PFSK-1 (cell line): ENCODE results near the gene UNC45A.

Experiments
- FOXP2 ChIP-seq: optimal IDR thresholded peaks from 2 replicates; pipeline ENCODE3; 2011; ENCODE audit warnings: borderline replicate concordance, control low read depth, inconsistent platforms; ENCODE audit not compliant: insufficient read depth; ENCODE audit errors: extremely low read length, extremely low read depth
- POLR2AphosphoS5 ChIP-seq: IDR thresholded peaks from 2 replicates; pipeline ENCODE4 v1.6.1; 2012; ENCODE audit warnings: low read depth, mild to moderate bottlenecking, control low read depth, low read length, moderate library complexity
- SIN3A ChIP-seq: IDR thresholded peaks from 2 replicates; pipeline ENCODE4 v1.6.1; 2012; ENCODE audit warnings: mild to moderate bottlenecking, low read length, moderate library complexity, borderline replicate concordance; ENCODE audit not compliant: insufficient read depth
- TAF1 ChIP-seq: IDR thresholded peaks from 2 replicates; pipeline ENCODE4 v1.6.1; 2012; ENCODE audit warnings: low read length, control low read depth, borderline replicate concordance; ENCODE audit not compliant: insufficient read depth
- TF ChIP-seq, protein P1 (sequence below), 2 experiments: IDR thresholded peaks; 2 replicates each; pipeline versions ENCODE4 v1.6.1 to v1.8.0; 2011 to 2012; ENCODE audit warnings: low read depth in 2 of 2, low read length in 2 of 2, control low read depth in 1 of 2, inconsistent platforms in 1 of 2, mild to moderate bottlenecking in 1 of 2, moderate library complexity in 1 of 2; ENCODE audit not compliant: insufficient read depth in 1 of 2

Gene UNC45A

DNA sequence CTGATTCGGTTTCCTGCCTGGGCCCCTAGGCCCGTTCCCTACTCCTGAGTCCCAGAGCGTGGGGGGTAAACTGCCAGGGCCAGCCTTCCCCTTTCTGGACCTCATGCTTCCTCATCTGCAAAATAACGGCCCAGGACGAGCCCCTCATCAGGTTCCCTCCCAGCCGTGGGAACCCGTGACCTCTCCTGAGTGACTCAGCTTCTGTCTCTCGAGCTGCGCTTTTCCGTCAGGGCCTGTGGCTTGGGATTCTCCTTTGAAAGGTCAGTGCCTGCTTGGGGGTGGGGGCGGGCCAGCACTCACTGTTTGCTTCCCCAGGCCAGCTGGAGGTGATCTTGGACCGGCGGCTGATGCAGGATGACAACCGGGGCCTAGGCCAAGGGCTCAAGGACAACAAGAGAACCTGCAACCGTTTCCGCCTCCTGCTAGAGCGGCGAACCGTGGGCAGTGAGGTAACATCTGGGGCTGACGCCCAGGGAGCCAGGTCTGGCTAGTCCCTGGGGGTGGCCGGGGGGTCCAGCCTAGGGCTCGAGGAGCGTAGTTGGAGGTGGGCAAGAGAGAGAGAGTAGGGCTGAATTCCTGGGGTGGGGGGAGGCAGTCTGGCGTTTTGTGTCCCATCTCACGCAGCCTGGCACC, 19.2 kb upstream of the UNC45A start:
- no peak for TF ChIP-seq SIN3A
- peak; percentile 17 for TF ChIP-seq FOXP2

DNA sequence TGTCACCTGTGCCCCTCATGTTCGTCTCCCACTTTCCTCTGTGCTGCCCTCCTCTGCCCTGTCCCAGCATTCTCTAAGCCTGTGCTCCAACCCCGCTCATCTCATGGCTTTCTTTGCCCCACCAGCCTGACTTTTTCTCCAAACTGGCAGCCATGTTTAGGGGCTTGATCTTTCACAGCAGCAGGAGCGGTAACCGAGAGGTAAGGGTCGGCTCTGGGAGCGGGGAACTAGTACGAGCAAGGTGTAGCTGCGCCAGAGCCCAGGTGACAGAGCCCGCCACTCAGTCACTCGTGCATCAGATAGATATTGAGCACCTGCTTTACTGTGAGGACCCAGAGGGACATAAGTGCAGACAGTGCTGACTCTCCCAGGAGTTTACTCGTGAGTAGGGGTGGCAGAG, 18.6 kb upstream of the UNC45A start:
- TF ChIP-seq POLR2AphosphoS5 (no peak), SIN3A (no peak), FOXP2 (no peak), TAF1 (no peak)
- TF ChIP-seq, protein P1, sequence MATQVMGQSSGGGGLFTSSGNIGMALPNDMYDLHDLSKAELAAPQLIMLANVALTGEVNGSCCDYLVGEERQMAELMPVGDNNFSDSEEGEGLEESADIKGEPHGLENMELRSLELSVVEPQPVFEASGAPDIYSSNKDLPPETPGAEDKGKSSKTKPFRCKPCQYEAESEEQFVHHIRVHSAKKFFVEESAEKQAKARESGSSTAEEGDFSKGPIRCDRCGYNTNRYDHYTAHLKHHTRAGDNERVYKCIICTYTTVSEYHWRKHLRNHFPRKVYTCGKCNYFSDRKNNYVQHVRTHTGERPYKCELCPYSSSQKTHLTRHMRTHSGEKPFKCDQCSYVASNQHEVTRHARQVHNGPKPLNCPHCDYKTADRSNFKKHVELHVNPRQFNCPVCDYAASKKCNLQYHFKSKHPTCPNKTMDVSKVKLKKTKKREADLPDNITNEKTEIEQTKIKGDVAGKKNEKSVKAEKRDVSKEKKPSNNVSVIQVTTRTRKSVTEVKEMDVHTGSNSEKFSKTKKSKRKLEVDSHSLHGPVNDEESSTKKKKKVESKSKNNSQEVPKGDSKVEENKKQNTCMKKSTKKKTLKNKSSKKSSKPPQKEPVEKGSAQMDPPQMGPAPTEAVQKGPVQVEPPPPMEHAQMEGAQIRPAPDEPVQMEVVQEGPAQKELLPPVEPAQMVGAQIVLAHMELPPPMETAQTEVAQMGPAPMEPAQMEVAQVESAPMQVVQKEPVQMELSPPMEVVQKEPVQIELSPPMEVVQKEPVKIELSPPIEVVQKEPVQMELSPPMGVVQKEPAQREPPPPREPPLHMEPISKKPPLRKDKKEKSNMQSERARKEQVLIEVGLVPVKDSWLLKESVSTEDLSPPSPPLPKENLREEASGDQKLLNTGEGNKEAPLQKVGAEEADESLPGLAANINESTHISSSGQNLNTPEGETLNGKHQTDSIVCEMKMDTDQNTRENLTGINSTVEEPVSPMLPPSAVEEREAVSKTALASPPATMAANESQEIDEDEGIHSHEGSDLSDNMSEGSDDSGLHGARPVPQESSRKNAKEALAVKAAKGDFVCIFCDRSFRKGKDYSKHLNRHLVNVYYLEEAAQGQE (IDR thresholded peaks at IDR 0.05; ENCODE audit: insufficient read depth in 1 of 2, low read depth in 2 of 2, low read length in 2 of 2): no peak

DNA sequence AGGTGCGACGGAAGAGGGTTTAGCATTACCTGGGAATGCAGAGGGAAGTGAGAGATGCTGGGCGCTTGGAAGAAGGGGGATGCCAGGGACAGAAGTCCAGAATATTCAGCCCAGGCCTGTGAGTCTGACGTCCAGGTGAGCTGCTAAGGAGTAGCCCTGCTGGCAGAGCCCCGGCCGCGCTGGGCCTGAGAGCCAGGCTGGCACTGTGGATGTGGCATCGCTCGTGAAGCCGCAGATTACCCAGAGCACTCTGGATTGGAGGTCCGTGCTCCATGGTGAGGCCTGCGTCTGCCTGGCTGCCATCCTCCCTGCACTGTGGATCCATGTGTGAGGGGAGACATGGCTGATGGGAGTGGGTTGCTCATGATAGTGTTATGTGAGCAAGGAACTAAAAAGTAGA, 17.5 kb upstream of the UNC45A start:
- TF ChIP-seq TAF1 (no peak), SIN3A (no peak), POLR2AphosphoS5 (no peak), FOXP2 (no peak)
- TF ChIP-seq, protein P1 (IDR thresholded peaks at IDR 0.05; ENCODE audit: insufficient read depth in 1 of 2, low read depth in 2 of 2, low read length in 2 of 2): no peak

DNA sequence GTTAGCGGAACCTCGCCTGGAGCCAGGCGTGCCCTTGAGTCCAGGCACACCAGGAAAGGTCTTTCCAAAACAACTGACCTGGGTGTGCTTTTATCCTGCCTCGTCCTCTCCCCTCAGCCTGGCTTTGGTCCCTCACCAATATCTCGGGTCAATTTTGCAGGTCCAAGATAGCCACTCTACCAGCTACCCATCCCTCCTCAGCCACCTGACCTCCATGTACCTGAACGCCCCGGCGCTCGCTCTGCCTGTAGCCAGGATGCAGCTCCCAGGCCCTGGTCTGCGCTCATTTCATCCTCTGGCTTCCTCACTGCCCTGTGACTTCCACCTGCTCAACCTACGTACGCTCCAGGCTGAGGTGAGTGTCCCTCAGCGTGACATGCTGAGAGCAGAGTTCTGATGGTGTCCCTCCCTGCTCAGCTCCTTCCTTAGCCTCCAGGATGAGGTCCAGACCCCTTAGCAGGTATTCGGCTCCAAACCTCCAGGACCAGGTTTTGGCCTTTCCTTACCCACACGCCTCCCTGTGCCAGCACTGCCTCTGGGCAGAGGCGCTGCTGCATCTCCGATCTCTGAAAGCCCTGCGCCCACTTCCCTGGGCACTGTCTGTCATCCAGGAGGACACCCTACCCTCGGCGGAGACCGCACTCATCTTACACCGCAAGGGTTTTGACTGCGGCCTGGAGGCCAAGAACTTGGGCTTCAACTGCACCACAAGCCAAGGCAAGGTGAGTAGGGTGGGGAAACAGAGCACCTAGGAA, 16.9 kb upstream of the UNC45A start:
- TF ChIP-seq SIN3A (no peak), POLR2AphosphoS5 (no peak), TAF1 (no peak), FOXP2 (no peak)
- TF ChIP-seq, protein P1 (IDR thresholded peaks at IDR 0.05; ENCODE audit: insufficient read depth in 1 of 2, low read depth in 2 of 2, low read length in 2 of 2): no peak

DNA sequence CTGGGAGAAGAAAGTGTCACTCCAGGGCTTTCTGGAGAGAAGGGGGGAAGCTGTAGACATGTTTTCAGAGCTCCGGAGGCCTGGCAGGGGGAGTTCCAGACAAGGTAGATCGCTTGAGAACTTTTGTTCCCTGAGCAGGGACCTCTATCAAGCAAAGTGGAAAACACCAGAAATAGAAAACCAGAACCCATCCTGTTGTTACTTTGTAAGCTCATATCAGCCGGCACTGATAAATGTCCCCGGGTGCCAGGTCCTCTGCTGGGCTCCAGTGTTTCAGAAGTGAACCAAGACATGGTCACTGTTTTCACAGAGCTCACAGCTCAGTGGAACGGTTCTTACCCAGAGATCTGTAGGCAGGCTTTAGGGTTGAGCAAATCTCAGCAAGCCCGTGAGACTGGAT, 16.2 kb upstream of the UNC45A start:
- TF ChIP-seq POLR2AphosphoS5 (no peak), TAF1 (no peak), SIN3A (no peak), FOXP2 (no peak)
- TF ChIP-seq, protein P1 (IDR thresholded peaks at IDR 0.05; ENCODE audit: insufficient read depth in 1 of 2, low read depth in 2 of 2, low read length in 2 of 2): no peak
